HG03135 (cell line): ENCODE data around the gene NOD1.

ENCODE experiments used
- ATAC-seq: cut with Tn5 transposase; IDR thresholded peaks from one replicate; pipeline ENCODE4 v1.9.1; 2021; ENCODE audit warnings: mild to moderate bottlenecking, moderate library complexity; ENCODE audit not compliant: unreplicated experiment

Gene NOD1

DNA sequence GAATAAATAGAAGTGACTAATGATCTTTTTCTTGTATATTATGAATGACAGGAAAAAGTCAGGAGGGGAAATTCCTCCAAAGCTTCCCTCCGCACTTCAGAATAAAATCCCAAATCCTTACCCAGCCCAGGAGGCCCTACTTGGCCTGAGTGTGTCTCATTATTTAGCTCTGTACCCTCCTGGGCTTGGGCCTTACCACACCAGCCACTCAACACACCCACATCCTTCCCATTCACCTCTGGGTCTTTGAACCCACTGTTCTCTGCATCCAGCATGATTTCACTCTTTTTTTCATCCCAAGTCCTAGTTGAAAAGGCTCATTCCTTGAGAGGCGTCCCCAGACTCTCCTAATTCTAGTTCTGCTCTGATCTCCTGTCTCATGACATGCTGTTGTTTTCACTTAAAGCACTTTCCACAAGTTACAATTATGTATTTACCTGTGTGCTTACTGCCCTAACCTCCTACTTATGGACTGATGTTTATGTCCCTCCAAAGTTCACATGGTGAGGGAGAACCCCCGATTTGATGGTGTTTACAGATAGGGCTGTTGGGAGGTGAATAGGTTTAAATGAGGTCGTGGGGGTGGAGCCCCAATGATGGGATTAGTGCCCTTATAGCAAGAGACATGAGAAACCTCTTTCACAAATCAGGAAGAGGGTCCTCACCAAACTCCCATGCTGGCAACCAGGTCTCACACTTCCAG, 6.4 kb downstream of the NOD1 start:
- ATAC-seq, result no peak

DNA sequence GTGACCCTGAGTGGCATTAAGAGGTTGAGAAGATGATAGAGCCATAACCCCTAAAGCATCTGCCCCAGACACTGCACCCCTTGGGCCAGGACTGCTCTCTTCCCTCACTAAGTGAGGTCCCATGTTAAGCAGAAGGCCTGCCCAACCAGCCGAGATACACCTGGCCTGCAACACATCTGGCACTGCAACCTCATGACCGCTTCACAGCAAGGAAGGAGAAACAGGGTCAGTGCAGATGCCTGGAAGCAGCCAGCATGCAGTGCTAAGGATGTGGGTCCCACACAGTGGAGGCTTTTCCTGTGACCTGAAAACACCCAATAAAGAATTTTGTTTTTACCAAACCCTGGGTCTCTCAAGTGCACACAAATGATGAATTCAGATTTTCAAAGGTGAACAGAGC, 7.4 kb downstream of the NOD1 start:
- no peak for ATAC-seq

DNA sequence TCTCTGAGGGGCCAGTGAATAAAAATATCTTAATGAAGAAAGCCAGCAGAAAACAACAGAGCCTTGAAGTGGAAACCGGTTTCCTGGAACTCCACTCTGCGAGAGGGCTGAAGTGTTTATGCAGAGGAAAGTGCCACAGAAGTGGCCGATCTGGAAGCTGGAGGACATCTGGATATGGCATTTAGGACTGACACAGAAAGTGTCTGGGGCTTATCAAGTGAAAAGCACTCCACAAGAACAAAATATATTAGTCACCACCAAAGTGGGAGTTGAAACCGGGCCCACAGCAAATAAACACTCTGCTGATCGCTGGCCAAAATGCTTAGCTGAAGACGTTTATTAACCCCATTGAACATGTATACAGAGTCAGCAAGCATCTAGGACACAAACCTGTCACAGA, 7.8 kb downstream of the NOD1 start:
- no peak for ATAC-seq

DNA sequence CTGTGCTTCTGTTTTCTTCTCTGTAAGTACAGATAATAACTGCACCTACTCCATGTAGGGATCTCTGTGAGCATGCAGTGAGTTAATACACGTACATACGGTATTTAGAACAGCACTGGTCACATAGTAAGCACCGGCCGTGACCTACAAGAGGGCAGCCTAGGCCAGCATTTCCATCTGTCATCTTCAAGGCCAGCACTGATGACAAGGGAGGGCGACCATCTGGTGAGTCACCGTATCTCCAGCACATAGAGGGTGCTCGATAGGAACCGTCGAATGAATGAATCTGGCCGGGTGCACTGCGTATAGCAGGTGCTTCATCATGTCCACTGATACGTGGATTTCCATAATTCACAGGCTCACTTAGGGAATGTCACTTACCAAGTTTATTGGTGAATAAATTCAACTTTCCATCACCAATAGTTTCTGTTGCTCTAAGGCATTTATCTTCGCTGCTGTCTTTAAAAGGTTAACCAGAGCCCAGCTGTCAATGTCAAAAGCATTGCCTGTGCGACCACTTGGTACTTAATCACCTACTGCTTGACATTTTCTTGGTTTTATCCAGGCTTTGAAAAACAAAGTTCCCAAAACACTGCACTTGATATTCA, 8.3 kb downstream of the NOD1 start:
- no peak for ATAC-seq

DNA sequence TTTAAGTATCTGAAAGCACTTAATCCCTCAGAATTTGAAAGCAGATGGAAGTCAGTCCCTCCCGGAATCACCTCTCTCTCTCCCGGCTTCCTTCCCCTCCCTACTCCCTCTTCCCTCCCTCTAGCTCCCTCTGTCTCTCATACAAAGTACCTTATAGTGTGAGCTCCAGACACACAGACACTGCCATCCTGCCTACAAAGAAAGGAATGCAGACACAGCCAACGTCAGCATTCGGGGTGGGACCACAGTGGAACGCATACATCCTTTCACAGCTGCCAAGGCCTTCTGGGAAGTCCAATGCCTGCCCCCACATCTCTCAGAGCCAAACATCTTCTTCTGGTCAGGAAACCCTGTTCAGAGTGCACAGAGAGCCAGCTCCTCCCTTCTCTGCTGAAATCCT, 9.3 kb downstream of the NOD1 start:
- no peak for ATAC-seq

DNA sequence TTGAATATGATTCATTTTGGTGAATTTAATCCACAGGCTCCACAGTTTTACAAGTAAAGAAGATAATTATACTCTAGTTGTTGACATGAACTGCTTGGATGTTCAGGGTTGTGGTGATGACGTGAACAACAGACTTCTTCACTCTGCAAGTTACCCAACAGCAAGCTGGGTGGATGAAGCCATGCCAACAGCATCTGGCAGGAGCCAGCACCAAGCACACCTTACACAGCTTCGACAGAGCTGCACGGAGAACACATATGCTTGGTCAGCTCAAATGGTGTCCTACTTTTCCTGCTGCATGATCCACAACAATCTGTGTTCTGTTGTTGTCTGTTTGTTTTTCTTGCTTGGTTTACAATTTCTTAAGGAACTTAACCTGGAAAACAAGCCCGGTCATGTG, 9.8 kb downstream of the NOD1 start:
- no peak for ATAC-seq

DNA sequence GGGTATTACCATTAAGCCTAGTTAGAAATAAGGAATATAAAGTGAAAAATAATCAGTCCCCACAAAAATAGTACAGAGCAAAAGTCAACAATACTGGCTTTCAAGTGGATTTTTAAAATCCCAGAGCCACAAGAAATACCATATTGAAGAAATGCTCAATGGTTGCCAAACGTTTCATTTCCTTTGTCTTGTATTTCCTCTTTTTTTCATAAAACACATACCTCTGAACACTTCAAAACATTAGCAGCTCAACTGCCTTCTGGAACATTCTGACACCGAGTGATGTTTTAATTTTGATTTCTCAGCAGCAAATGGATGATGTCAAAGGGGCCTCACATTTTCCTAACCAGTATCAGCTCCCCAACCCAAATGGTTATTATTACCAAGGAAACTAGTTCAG, 10.5 kb downstream of the NOD1 start:
- ATAC-seq, result no peak

DNA sequence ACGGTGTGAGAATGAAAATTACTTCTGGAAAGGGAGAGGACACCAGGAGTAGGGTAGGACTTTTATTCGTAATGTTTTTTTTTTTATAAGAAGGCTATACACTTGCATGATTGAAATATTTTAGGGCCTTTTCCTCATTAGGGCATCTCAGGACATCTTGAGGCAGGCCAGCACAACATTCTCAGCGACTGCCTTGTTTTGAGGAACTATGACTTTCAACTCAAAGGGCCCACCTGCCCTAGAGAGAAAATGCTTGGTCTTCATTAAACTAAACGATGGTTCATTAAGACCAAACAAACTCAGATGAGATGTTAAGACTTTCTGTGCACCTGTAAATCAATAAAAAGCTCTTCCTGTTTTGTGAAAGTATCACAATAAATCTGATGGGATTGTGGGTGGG, 11.3 kb downstream of the NOD1 start:
- ATAC-seq, result no peak

DNA sequence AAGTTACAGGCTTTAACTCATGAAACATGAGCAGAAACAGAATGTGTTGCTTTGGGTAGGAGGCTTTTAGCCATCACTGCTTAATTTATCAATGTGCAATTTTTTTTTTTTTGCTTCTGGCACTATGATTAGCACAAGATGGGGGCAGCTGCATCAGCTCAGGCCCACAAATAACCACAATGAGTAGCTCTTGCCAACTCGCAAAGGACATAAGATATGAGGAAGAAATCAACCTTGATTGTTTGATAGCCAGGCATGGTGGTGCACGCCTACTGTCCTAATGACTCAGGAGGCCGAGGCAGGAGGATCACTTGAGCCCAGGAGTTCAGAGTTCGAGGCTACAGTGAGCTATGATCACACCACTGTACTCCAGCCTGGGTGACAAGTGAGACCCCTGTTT, 12.3 kb downstream of the NOD1 start:
- ATAC-seq, result no peak

DNA sequence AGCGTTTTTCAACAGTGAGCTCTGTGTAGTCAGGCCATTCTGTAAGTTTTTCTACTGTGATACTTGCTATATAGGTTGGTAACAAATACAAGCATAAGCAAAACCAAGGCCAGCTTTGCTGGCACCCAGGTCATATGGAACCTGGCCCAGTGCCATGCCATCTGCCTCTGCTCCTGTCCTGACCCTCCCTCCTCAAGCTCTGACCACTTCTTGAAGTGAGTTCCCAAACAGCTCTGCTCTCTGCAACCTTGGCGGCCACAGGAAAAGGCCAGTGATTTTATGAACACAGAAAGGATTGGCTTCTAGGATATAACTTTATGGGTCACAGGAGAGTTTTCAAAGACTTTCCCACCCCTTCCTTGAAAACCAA, 12.8 kb downstream of the NOD1 start:
- no peak for ATAC-seq

DNA sequence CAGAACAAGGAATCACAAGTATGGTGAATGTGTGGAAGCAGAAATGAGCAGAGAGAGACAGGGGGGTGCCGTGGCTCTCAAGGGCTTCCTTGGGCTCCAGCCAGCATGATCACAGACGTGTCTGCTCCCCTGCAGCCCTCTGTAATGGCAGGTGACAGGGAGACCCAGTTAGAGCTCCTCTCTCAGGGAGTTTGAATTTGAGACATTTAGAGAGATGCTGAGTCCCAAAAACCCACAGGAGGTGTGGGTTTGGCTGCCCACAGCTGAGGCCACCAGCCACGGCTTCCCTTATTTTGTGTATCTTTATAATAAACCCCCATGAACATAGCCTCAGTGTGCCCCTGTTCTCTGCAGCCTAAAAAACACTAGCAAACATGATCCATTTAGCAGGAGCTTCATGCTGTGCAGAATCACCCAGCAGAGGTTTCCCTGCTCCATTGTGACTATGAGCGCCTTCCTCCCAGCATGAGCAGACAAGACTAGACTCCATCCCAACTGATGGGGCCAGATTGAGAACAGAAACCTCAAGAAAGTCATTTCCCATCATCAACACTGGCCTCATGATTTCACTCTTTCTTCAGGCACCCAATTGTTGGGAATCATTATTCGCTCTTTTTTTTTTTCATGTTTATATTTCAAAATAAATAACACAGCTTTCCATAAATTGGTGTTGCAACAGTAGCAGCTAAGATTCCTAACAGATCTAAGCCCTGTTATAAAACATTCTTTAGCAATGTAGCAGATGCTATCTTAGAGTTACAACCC, 13.4 kb downstream of the NOD1 start:
- no peak for ATAC-seq

DNA sequence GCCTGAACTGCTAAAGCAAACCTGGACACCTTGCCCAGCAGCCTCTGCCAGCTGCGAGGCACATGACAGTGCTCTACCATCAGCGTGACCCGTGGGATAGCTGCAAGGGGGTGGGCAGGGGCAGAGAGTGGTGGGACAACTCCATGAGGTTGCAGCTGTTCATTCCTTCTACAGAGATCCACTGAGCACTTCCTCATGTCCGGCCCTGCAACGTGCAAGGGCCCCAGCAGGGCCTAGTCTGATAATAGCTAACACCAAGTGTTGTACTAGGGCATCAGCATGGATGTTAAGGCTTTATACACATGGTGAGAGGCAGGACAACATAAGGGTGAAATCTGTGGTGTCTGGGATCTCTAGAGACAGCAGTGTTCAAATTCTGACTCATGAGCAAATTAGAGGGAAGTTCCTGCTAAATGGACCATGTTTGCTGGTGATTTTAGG, 14.3 kb downstream of the NOD1 start:
- no peak for ATAC-seq

DNA sequence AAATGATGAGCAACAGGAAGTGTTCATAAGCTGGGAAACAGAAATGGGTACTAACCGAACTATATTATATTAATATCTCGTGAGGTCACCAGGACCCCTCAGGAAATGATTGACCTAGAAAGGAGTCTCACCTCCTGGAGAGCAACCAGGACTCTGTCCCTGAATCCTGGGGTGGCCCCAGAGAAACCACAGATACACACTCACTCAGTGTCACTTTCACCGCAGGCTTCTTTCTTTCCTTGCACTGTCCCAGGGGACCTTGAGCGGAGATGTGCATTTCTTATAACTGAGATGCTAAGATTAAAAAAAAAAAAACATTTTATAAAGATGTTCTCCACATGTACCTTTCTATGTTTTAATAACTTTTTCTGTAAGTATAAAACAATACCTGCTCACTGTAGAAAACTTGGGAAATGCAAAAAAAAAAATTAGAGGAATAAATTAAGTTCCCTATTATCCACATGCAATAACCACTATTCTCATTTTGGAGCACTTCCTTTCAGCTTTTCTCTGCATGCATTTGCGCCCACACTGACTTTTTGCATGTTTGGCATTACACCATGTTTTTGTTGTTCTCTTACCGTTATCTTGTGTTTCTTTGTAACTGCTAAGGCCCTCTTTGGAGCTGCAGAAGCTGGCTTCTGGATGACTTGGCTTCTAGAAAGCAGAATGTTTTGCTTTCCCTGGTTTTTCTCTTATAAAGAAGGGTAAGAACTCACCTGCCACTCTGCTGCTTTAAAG, 15.0 kb downstream of the NOD1 start:
- no peak for ATAC-seq

DNA sequence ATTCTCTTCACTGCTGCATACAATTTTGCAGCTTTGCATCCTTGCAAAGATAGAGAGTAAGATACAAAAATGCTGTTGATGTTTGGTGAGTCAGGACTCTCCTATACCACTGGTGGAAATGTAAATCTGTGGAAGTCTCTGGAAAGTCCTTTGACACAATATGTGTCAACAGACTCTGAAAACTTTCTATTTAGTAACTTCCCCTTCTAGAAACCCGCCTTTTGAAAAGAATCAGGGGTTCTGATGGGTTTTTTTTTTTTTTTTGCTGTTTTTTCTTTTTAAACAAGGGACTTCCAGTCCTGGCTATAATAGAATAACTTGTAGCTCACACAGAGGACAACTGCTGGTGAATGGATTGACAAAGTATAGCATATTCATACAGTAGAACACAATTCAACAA, 16.4 kb downstream of the NOD1 start:
- no peak for ATAC-seq

DNA sequence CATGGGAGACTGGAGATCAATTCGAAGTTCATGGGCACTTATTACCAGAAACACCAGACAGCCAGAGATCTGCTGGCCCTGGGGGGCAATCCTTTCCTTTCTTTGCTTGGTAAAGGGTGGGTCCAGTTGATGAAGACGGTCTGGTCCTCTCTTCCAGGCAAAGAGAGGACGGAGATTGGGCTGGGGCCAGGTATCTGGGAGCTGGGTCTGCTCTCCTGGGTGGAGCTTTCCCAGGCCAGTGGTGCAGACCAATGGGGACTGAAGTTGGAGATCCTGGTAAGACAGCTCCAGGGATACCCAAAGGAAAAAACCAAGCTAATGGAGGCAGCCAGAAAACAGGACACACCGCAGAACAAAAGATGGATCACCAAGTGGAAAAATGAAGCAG, 18.3 kb downstream of the NOD1 start:
- ATAC-seq, result no peak

DNA sequence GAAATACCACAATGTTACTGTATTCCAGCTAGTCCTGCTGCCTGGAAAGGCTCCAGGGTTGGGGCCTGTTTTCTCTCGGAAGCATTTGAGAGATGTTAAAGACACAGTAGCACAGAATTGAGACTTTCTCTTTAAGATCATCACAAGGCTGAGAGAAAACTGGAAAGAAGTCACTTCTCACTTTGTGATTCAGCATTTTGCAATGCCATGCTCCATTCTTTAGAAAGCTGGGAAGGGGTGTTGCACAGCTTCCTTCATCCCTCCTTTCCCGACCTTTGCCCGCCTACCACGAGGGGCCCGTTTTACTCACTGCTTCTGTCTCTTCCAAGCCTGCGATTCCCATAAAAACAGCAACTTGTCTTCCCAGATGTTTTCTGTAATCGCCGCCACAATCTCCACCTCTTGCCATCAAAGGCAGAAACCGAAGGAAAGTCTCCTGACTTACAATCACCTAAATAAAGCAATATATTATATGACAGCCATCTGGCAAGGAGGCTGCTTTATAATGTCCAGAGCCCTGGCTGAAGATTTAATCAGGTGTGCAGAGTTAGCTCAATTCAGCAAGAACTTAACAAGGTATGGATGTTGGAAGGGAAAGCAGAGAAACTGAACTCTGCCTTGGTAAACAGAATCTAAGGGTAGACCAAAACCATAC, 18.9 kb downstream of the NOD1 start:
- ATAC-seq, result no peak

DNA sequence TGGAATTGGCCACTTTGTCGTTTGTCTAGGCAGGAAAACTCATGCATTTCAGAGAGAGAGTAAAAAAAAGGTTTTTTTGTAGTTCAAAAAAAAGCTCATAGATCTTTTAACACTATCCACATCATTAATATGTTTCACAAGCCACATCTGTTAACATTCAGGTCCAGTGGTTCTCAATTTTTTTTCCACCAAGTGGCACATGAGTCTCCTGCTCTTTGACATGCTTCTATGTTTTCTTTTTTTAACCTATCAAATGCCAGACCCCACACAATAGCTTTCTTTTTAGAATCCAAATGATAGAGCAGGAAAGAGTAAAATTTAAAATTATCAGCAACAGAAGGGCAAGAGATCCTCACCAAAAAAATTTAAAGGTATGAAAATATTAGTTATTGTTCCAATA, 20.3 kb downstream of the NOD1 start:
- no peak for ATAC-seq

DNA sequence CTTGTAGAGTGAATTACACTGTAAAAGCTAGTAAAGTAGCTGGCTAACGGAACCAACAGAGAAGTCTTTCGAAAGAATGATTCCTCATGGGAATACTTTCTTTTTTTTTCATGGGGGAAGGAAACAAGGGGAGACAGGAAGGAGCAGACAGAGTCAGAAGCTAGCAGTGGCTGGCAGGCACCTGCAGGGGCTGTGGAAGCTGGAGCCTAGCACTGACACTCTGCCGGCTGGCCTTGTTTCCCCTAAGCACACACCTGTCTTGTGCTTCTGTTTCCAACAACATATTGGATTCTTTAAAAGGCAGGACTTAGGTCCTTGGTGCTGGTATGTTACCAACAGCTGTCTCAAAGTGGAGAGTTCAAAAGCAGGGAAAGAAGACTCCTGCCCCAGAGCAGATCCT, 24.7 kb downstream of the NOD1 start:
- ATAC-seq, result no peak

DNA sequence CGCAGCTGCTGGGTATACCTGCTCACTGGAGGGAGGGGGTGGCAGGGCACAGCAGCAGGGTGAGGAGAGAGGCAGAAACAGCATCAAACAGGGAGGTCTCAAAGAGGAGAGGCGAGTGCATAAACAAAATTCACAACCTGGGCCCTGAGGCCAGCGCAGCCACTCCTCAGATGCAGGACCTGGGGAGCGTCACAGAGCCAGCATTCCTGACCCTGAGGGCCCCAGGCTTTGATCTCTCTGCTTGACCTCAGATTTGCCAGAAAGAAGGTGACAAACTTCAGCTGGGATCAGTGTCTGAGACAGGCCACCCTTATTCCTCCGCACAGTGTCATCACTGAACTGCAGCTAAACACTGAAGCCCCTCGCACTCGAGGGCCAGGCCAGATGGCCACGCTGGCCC, 25.6 kb downstream of the NOD1 start:
- no peak for ATAC-seq

DNA sequence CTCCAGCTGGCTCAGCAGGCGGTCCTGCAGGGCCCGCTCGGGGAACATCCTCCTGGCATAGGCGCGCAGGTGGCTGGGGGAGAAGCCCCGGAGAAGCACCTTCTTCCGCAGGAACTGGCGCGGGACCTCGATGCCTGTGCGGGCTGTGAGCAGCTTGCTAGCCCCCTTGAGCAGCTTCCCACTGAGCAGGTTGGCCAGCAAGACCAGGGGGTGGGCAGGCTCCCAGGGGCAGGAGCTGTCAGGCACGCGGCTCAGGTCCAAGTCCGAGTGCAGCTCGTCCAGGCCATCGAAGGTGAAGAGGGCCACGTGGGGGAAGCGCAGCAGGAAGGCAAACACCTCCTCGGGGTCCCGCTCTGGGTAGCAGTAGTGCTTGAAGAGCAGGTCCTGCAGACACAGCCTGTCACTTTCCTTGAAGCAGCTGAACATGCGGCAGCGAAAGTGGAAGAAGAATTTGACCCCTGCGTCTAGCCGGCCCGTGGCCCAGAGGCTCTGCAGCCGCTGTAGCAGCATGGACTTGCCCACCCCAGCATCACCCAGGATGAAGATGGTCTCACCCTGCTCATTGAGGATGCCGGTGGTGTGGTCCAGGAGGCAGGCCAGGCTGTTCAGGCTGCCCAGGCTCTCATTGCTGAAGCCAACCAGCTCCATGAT, 26.2 kb downstream of the NOD1 start:
- ATAC-seq, result no peak
